Trophoblast cell (in vitro differentiated cells and primary cell): ENCODE data around the gene KLHDC8B.

Experiments used
- DNase-seq, 2 donors: peaks; one replicate each; pipeline ENCODE4 v3.0.0-alpha.2; 2016
- H2AFZ ChIP-seq: 2 replicates; pipeline ENCODE4 v1.6.1; 2013; ENCODE audit warnings: low read length, moderate library complexity, mild to moderate bottlenecking; ENCODE audit not compliant: insufficient read depth, poor library complexity
- H2AK5ac ChIP-seq: 2 replicates; pipeline ENCODE4 v1.6.1; 2013; ENCODE audit warnings: mild to moderate bottlenecking, low read length
- H2BK120ac ChIP-seq: 2 replicates; pipeline ENCODE4 v1.6.1; 2013; ENCODE audit warnings: low read length, mild to moderate bottlenecking, moderate library complexity; ENCODE audit not compliant: insufficient read depth, poor library complexity
- H2BK12ac ChIP-seq: 2 replicates; pipeline ENCODE4 v1.6.1; 2013; ENCODE audit warnings: mild to moderate bottlenecking, low read length, moderate library complexity
- H2BK5ac ChIP-seq: 2 replicates; pipeline ENCODE4 v1.6.1; 2013; ENCODE audit warnings: low read length, low read depth, moderate library complexity, mild to moderate bottlenecking; ENCODE audit not compliant: poor library complexity
- H3K14ac ChIP-seq: 2 replicates; pipeline ENCODE4 v1.6.1; 2013; ENCODE audit warnings: mild to moderate bottlenecking, low read length
- H3K18ac ChIP-seq: 2 replicates; pipeline ENCODE4 v1.6.1; 2013; ENCODE audit warnings: mild to moderate bottlenecking, low read length
- H3K23ac ChIP-seq: 2 replicates; pipeline ENCODE4 v1.6.1; 2013; ENCODE audit warnings: low read length
- H3K27ac ChIP-seq: 2 replicates; pipeline ENCODE4 v1.5.1; 2013; ENCODE audit warnings: low read depth, mild to moderate bottlenecking, inconsistent platforms, low read length, moderate library complexity
- H3K27me3 ChIP-seq: 2 replicates; pipeline ENCODE4 v1.6.1; 2013; ENCODE audit warnings: inconsistent platforms, mild to moderate bottlenecking, low read length, moderate library complexity; ENCODE audit not compliant: insufficient read depth
- H3K36me3 ChIP-seq, 2 experiments: 1 replicate in 1 of 2; 2 replicates in 1 of 2; pipeline ENCODE4 v1.6.1; 2013; ENCODE audit warnings: low read length in 2 of 2, mild to moderate bottlenecking in 2 of 2, moderate library complexity in 1 of 2; ENCODE audit not compliant: insufficient read depth in 2 of 2, control insufficient read depth in 1 of 2
- H3K4ac ChIP-seq: 2 replicates; pipeline ENCODE4 v1.6.1; 2013; ENCODE audit warnings: low read depth, mild to moderate bottlenecking, low read length, moderate library complexity
- H3K4me1 ChIP-seq, 2 experiments: 1 replicate in 1 of 2; 2 replicates in 1 of 2; pipeline ENCODE4 v1.6.1; 2013; ENCODE audit warnings: low read length in 2 of 2, mild to moderate bottlenecking in 2 of 2, moderate library complexity in 1 of 2; ENCODE audit not compliant: insufficient read depth in 2 of 2, control insufficient read depth in 1 of 2
- H3K4me2 ChIP-seq: 2 replicates; pipeline ENCODE4 v1.6.1; 2013; ENCODE audit warnings: inconsistent platforms, mild to moderate bottlenecking, low read length, moderate library complexity
- H3K4me3 ChIP-seq: 2 replicates; pipeline ENCODE4 v1.5.1; 2013; ENCODE audit warnings: mild to moderate bottlenecking, low read depth, low read length, inconsistent platforms
- H3K79me1 ChIP-seq: one replicate; pipeline ENCODE4 v1.6.1; 2013; ENCODE audit warnings: low read length
- H3K79me2 ChIP-seq: 2 replicates; pipeline ENCODE4 v1.6.1; 2013; ENCODE audit warnings: low read length, mild to moderate bottlenecking; ENCODE audit not compliant: control insufficient read depth, insufficient read depth, poor library complexity
- H3K9ac ChIP-seq: 2 replicates; pipeline ENCODE4 v1.6.1; 2013; ENCODE audit warnings: mild to moderate bottlenecking, low read length
- H3K9me3 ChIP-seq: 2 replicates; pipeline ENCODE4 v1.6.1; 2013; ENCODE audit warnings: low read depth, mild to moderate bottlenecking, control low read depth, inconsistent platforms, low read length; ENCODE audit not compliant: insufficient read depth
- H4K12ac ChIP-seq: 2 replicates; pipeline ENCODE4 v1.6.1; 2013; ENCODE audit warnings: low read depth, mild to moderate bottlenecking, low read length, moderate library complexity
- H4K8ac ChIP-seq: 2 replicates; pipeline ENCODE4 v1.6.1; 2013; ENCODE audit warnings: low read depth, mild to moderate bottlenecking, low read length, moderate library complexity
- H4K91ac ChIP-seq: one replicate; pipeline ENCODE4 v1.6.1; 2013; ENCODE audit warnings: low read depth, mild to moderate bottlenecking, low read length, moderate library complexity
- WGBS: extraction: QIAGEN DNeasy Blood & Tissue Kit; methylation state at CpG from one replicate; pipeline ENCODE4 v1.1.7; 2013; ENCODE audit warnings: missing lambda C conversion rate; ENCODE audit not compliant: insufficient read length, insufficient coverage; ENCODE audit errors: extremely low coverage; 5-methylcytosine and 5-hydroxymethylcytosine counted together

KLHDC8B gene

GRCh38 chr3:49123687-49124086 lies 47.7 kb upstream of the KLHDC8B start:
- Histone ChIP-seq H3K9ac (no peak overlapping the region), H3K27ac (no peak overlapping the region), H2BK120ac (no peak overlapping the region), H3K27me3 (no peaks in the 10 kb centered on the region), H2BK12ac (no peak overlapping the region), H4K12ac (no peak overlapping the region), H3K9me3 (peaks cover 3% of the 10 kb centered on the region), H3K23ac (no peak overlapping the region), H4K8ac (no peak overlapping the region), H3K36me3 (peaks cover 62 to 67% of the 10 kb centered on the region in 2 experiments), H3K79me2 (peaks cover 6% of the 10 kb centered on the region), H3K18ac (no peak overlapping the region), H2BK5ac (no peak overlapping the region), H3K14ac (no peak overlapping the region), H3K4ac (no peak overlapping the region), H3K79me1 (peaks cover 5% of the 10 kb centered on the region), H3K4me3 (no peak overlapping the region), H3K4me2 (no peak overlapping the region), H2AFZ (no peak overlapping the region), H4K91ac (no peak overlapping the region), H2AK5ac (no peak overlapping the region), H3K4me1 (peaks cover 6 to 7% of the 10 kb centered on the region in 2 experiments)
- no peak for DNase-seq
- WGBS = no CpG with 5 or more reads among the region's 17 CpGs

DNA sequence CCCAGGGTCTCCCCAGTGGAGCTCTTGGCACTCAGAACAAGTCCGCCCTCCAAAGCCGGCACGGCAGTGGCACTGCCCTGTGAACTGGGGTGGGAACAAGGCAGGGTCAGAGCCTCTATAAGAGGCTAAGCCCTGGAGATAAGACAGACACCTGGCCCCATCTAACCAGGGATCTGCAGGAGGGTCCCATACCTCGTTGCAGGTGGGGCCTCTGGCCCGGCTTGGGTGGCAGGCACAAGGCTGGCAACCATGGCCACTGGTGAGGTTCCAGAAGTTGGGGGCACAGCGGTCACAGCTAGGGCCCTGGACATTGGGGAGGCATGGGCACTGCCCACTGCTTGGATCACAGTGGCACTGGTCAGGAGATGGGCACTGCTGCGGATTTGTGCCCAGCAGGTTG lies 47.2 kb upstream of the KLHDC8B start:
- H3K79me2 ChIP-seq = peaks cover 6% of the 10 kb centered on the region
- peaks cover 6 to 7% of the 10 kb centered on the region in 2 experiments for H3K4me1 ChIP-seq
- H2AK5ac ChIP-seq = no peak overlapping the region
- H2BK12ac ChIP-seq = no peak overlapping the region
- H2BK120ac ChIP-seq = no peak overlapping the region
- no peak overlapping the region for H4K8ac ChIP-seq
- no peak overlapping the region for H3K9ac ChIP-seq
- peaks cover 3% of the 10 kb centered on the region for H3K9me3 ChIP-seq
- WGBS = no CpG with 5 or more reads among the region's 7 CpGs
- no peak overlapping the region for H3K27ac ChIP-seq
- no peak overlapping the region for H3K4me2 ChIP-seq
- H3K27me3 ChIP-seq = no peaks in the 10 kb centered on the region
- no peak overlapping the region for H3K4me3 ChIP-seq
- no peak overlapping the region for H3K23ac ChIP-seq
- H4K12ac ChIP-seq = no peak overlapping the region
- no peak overlapping the region for H4K91ac ChIP-seq
- H3K79me1 ChIP-seq = peaks cover 5% of the 10 kb centered on the region
- no peak overlapping the region for H3K18ac ChIP-seq
- H3K4ac ChIP-seq = no peak overlapping the region
- H3K14ac ChIP-seq = no peak overlapping the region
- H3K36me3 ChIP-seq = peaks cover 65 to 67% of the 10 kb centered on the region in 2 experiments
- H2BK5ac ChIP-seq = no peak overlapping the region
- H2AFZ ChIP-seq = no peak overlapping the region
- no peak for DNase-seq

GRCh38 chr3:49124991-49125670 lies 46.3 kb upstream of the KLHDC8B start:
- Histone ChIP-seq H2BK12ac (no peak overlapping the region), H3K4me1 (no peaks in the 10 kb centered on the region), H2BK120ac (no peak overlapping the region)

DNA sequence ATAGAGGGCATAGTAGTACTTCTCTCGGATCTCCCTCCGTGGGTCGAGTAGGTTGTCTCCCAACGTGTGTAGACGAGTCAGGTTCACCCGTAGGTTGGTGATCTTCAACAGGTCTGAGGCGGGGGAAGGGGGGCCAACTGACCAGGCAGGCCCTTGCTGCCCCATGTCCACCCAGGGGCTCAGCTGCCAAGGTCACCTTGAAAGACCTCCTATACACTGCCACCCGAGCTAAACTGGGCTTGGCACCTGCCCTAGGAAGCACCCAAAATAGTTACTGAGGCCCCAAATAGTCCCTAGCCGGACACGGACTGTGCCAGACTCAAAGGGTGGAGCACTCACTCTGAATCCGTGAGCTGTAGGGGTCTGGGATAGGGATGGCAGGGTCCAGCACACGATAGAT lies 40.4 kb upstream of the KLHDC8B start:
- Histone ChIP-seq H3K23ac (no peak overlapping the region), H3K36me3 (peaks cover 37 to 41% of the 10 kb centered on the region in 2 experiments), H3K9me3 (no peaks in the 10 kb centered on the region), H3K27ac (no peak overlapping the region), H2BK5ac (no peak overlapping the region), H4K91ac (no peak overlapping the region), H3K4me2 (no peak overlapping the region), H3K9ac (no peak overlapping the region), H3K79me1 (peaks cover 15% of the 10 kb centered on the region), H2BK120ac (no peak overlapping the region), H3K4ac (no peak overlapping the region), H2AFZ (no peak overlapping the region), H4K12ac (no peak overlapping the region), H3K4me1 (peaks cover 10 to 18% of the 10 kb centered on the region in 2 experiments), H2AK5ac (no peak overlapping the region), H2BK12ac (no peak overlapping the region), H3K27me3 (no peaks in the 10 kb centered on the region), H4K8ac (no peak overlapping the region), H3K79me2 (peaks cover 11% of the 10 kb centered on the region), H3K4me3 (no peak overlapping the region), H3K18ac (no peak overlapping the region), H3K14ac (no peak overlapping the region)
- no peak for DNase-seq
- no CpG with 5 or more reads among the region's 12 CpGs for WGBS

More at GRCh38 chr3:49124991-49125670, 46.3 kb upstream of the KLHDC8B start:
- Histone ChIP-seq H3K14ac (no peak overlapping the region), H3K79me2 (peaks cover 5% of the 10 kb centered on the region), H2BK5ac (no peak overlapping the region), H3K4me2 (no peak overlapping the region), H3K23ac (no peak overlapping the region), H4K8ac (no peak overlapping the region), H2AK5ac (no peak overlapping the region), H3K27me3 (no peaks in the 10 kb centered on the region), H4K91ac (no peak overlapping the region), H4K12ac (no peak overlapping the region), H3K27ac (no peak overlapping the region), H2AFZ (no peak overlapping the region), H3K4me3 (no peak overlapping the region), H3K18ac (no peak overlapping the region), H3K36me3 (peaks cover 72 to 76% of the 10 kb centered on the region in 2 experiments), H3K4ac (no peak overlapping the region), H3K9me3 (peaks cover 3% of the 10 kb centered on the region), H3K79me1 (peaks cover 5% of the 10 kb centered on the region), H3K9ac (no peak overlapping the region)
- DNase-seq = no peak
- WGBS = no CpG with 5 or more reads among the region's 14 CpGs
